BLaER1 treated with 17β-estradiol and CSF1 and Interleukin-3, amounts not matched to agents 10 nM and 100 nM (cell line): Measurements from ENCODE around the gene POU2F3.

ENCODE experiments used
- H3K27ac ChIP-seq, 11 experiments: shearing (Covaris generic); formaldehyde crosslinking; 2 replicates each; pipeline ENCODE4 v1.8.1; 2022
- H3K27me3 ChIP-seq, 11 experiments: shearing (Covaris generic); formaldehyde crosslinking; 2 replicates each; pipeline ENCODE4 v1.8.1; 2022
- H3K36me3 ChIP-seq, 11 experiments: shearing (Covaris generic); formaldehyde crosslinking; 2 replicates each; pipeline ENCODE4 v1.8.1; 2022
- H3K4me1 ChIP-seq, 10 experiments: shearing (Covaris generic); formaldehyde crosslinking; 2 replicates each; pipeline ENCODE4 v1.8.1; 2022
- H3K4me2 ChIP-seq, 11 experiments: shearing (Covaris generic); formaldehyde crosslinking; 2 replicates each; pipeline ENCODE4 v1.8.1; 2022
- H3K4me3 ChIP-seq, 10 experiments: shearing (Covaris generic); formaldehyde crosslinking; 2 replicates each; pipeline ENCODE4 v1.8.1; 2022
- H3K9ac ChIP-seq, 11 experiments: shearing (Covaris generic); formaldehyde crosslinking; 2 replicates each; pipeline ENCODE4 v1.8.1; 2022
- H3K9me3 ChIP-seq, 11 experiments: shearing (Covaris generic); formaldehyde crosslinking; replicated peaks in 1 of 11; 2 replicates each; pipeline ENCODE4 v1.8.1; 2022
- H4K20me1 ChIP-seq, 11 experiments: shearing (Covaris generic); formaldehyde crosslinking; 2 replicates each; pipeline ENCODE4 v1.8.1; 2022
- Cebpa-rat ChIP-seq, 11 experiments: shearing (Covaris generic); IDR thresholded peaks; 2 replicates each; pipeline ENCODE4 v1.8.1; 2022

The POU2F3 gene

GRCh38 chr11:120357620-120358019 lies 117.7 kb downstream of the POU2F3 start:
- Histone ChIP-seq H3K36me3 (peaks cover 0 to 20% (median 0%) of the 10 kb centered on the region in 11 experiments; a peak in 3 of 22 replicates), H3K9ac (no peak overlapping the region), H4K20me1 (peaks cover 69 to 100% (median 97%) of the 10 kb centered on the region in 11 experiments), H3K9me3 (peaks cover 0 to 9% (median 0%) of the 10 kb centered on the region in 11 experiments; a peak in 7 of 22 replicates), H3K4me1 (peaks cover 0 to 6% (median 0%) of the 10 kb centered on the region in 10 experiments; a peak in 1 of 20 replicates), H3K4me3 (no peak overlapping the region), H3K27ac (no peak overlapping the region), H3K4me2 (no peak overlapping the region), H3K27me3 (peaks cover 0 to 99% (median 7%) of the 10 kb centered on the region in 11 experiments; a peak in 10 of 22 replicates)
- TF ChIP-seq Cebpa-rat (IDR thresholded peaks at IDR 0.05), result no peak

DNA sequence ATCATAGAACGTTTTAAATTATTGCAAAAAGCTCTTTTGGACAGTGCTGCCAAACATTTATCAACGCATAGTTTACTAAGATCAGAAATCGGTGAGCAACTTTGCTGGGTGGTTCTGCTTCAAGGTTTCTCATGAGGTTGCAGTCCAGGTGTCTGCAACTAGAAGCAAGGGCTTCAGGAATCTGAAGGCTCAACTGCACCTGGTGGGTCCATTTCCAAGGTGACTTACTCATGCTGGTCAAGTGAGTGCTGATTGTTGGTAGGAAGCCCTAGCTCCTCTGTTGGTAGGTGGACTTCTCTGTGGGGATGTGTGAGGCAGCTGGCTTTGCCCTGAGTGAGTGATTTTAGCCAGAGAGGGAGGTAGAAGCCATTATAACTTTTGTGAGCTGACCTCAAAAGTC lies 118.8 kb downstream of the POU2F3 start:
- H3K27ac ChIP-seq, result no peak overlapping the region
- H3K27me3 ChIP-seq, result peaks cover 0 to 91% (median 5%) of the 10 kb centered on the region in 11 experiments; a peak in 10 of 22 replicates
- peaks cover 0 to 7% (median 0%) of the 10 kb centered on the region in 11 experiments; a peak in 7 of 22 replicates for H3K9me3 ChIP-seq
- peaks cover 63 to 100% (median 93%) of the 10 kb centered on the region in 11 experiments for H4K20me1 ChIP-seq
- H3K36me3 ChIP-seq, result peaks cover 0 to 10% (median 0%) of the 10 kb centered on the region in 11 experiments; a peak in 1 of 22 replicates
- no peak overlapping the region for H3K9ac ChIP-seq
- H3K4me2 ChIP-seq, result no peak overlapping the region
- H3K4me1 ChIP-seq, result peaks cover 0 to 7% (median 0%) of the 10 kb centered on the region in 10 experiments; a peak in 1 of 20 replicates
- TF ChIP-seq Cebpa-rat (IDR thresholded peaks at IDR 0.05), result no peak
- no peak overlapping the region for H3K4me3 ChIP-seq

DNA sequence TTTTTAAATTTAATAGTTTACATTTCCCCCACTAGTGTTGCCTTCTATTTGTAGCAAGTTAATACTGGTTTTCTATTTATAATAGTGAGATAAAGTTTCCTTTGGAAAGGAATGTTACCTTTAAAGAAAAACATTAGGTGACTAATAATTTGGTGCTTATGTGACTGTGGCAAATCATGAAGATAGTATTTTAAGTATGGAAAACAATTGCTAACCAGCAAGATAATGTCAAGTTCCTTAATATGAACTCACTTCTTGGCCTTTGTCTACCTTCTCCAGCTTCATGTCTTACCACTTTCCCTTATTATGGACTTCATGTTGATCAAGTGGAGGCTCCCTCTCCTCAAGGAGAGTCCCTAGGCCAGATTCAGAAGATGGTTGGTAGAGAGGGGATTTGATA lies 123.5 kb downstream of the POU2F3 start:
- H4K20me1 ChIP-seq, result peaks cover 48 to 100% (median 90%) of the 10 kb centered on the region in 11 experiments; a peak in 21 of 22 replicates
- no peak overlapping the region for H3K4me3 ChIP-seq
- no peak overlapping the region for H3K27ac ChIP-seq
- H3K36me3 ChIP-seq, result 0 out of 22 replicates have a peak, but pooled peaks cover 0 to 7% (median 0%) of the 10 kb centered on the region in 11 experiments
- H3K9me3 ChIP-seq, result peaks cover 0 to 7% (median 0%) of the 10 kb centered on the region in 11 experiments; a peak in 7 of 22 replicates
- TF ChIP-seq Cebpa-rat (IDR thresholded peaks at IDR 0.05), result no peak
- no peak overlapping the region for H3K4me2 ChIP-seq
- no peak overlapping the region for H3K9ac ChIP-seq
- H3K27me3 ChIP-seq, result peaks cover 0 to 60% (median 0%) of the 10 kb centered on the region in 11 experiments; a peak in 4 of 22 replicates
- H3K4me1 ChIP-seq, result peaks cover 0 to 7% (median 0%) of the 10 kb centered on the region in 10 experiments; a peak in 1 of 20 replicates

DNA sequence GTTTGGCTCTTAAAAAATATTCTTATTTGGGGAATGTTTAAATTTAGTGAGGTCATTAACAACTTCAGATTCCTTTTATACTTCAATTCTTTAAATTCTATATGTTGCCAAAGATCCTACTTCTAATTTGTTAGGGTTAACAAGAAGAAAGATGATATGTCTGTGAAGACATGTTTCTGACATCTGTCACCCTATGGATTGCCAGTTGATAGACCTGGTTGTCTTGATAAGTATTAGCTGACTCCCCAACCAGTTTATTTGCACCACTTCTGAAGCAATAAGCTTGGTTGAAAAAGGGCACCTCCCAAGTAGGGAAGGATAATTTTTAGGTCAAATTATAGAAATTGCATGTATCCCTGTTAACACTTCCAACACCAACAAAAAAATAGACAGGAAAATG lies 125.6 kb downstream of the POU2F3 start:
- Histone ChIP-seq H3K27me3 (peaks cover 0 to 43% (median 0%) of the 10 kb centered on the region in 11 experiments; a peak in 4 of 22 replicates), H3K4me2 (no peak overlapping the region), H3K4me3 (no peak overlapping the region), H3K36me3 (0 out of 22 replicates have a peak, but pooled peaks cover 0 to under 1% (median 0%) of the 10 kb centered on the region in 11 experiments), H3K9ac (no peak overlapping the region), H4K20me1 (peaks cover 37 to 100% (median 89%) of the 10 kb centered on the region in 11 experiments; a peak in 21 of 22 replicates), H3K4me1 (peaks cover 0 to 7% (median 0%) of the 10 kb centered on the region in 10 experiments; a peak in 1 of 20 replicates), H3K9me3 (peaks cover 0 to 7% (median 0%) of the 10 kb centered on the region in 11 experiments; a peak in 6 of 22 replicates), H3K27ac (no peak overlapping the region)
- no peak for TF ChIP-seq Cebpa-rat (IDR thresholded peaks at IDR 0.05)
